ENCODE measurements around the gene ANKRD18B.
"Not testable (repeated sequence)": the region's sequence is repeated elsewhere in the genome, so short reads cannot be mapped to it uniquely, and the experiment has no call there.

ANKRD18B gene

GRCh38 chr9:33577786-33578185 is 53.7 kb downstream of the ANKRD18B start:
- H3K4me3 ChIP-seq (ENCODE audit: insufficient read depth, low read depth, low read length, poor library complexity, severe bottlenecking); H3K9me3 ChIP-seq (ENCODE audit: control insufficient read depth, low read length); DNase-seq; H3K4me1 ChIP-seq (ENCODE audit: control insufficient read depth, insufficient read depth, low read length, poor library complexity, severe bottlenecking); H3K27ac ChIP-seq (ENCODE audit: insufficient read depth, low read length, poor library complexity, severe bottlenecking); H3K36me3 ChIP-seq (ENCODE audit: control insufficient read depth, insufficient read depth, low read length); H3K27me3 ChIP-seq (replicated peaks; ENCODE audit: control insufficient read depth, insufficient read depth, low read length, poor library complexity, severe bottlenecking): not testable (repeated sequence)

GRCh38 chr9:33579996-33580395 is 55.9 kb downstream of the ANKRD18B start:
- not testable (repeated sequence) for H3K36me3 ChIP-seq (ENCODE audit: control insufficient read depth, insufficient read depth, low read length); H3K27me3 ChIP-seq (replicated peaks; ENCODE audit: control insufficient read depth, insufficient read depth, low read length, poor library complexity, severe bottlenecking); H3K9me3 ChIP-seq (ENCODE audit: control insufficient read depth, low read length); H3K4me1 ChIP-seq (ENCODE audit: control insufficient read depth, insufficient read depth, low read length, poor library complexity, severe bottlenecking); H3K27ac ChIP-seq (ENCODE audit: insufficient read depth, low read length, poor library complexity, severe bottlenecking); H3K4me3 ChIP-seq (ENCODE audit: insufficient read depth, low read depth, low read length, poor library complexity, severe bottlenecking); DNase-seq

GRCh38 chr9:33582686-33583085 is 58.6 kb downstream of the ANKRD18B start:
- H3K27me3 ChIP-seq (replicated peaks; ENCODE audit: control insufficient read depth, insufficient read depth, low read length, poor library complexity, severe bottlenecking); H3K9me3 ChIP-seq (ENCODE audit: control insufficient read depth, low read length); H3K4me3 ChIP-seq (ENCODE audit: insufficient read depth, low read depth, low read length, poor library complexity, severe bottlenecking); H3K4me1 ChIP-seq (ENCODE audit: control insufficient read depth, insufficient read depth, low read length, poor library complexity, severe bottlenecking); H3K36me3 ChIP-seq (ENCODE audit: control insufficient read depth, insufficient read depth, low read length); DNase-seq; H3K27ac ChIP-seq (ENCODE audit: insufficient read depth, low read length, poor library complexity, severe bottlenecking): not testable (repeated sequence)

- DNase-seq = not testable (repeated sequence)
Measured at GRCh38 chr9:33586128-33586527, 62.1 kb downstream of the ANKRD18B start.

GRCh38 chr9:33587799-33588198 is 63.7 kb downstream of the ANKRD18B start:
- not testable (repeated sequence) for H3K9me3 ChIP-seq (ENCODE audit: control insufficient read depth, low read length); H3K27ac ChIP-seq (ENCODE audit: insufficient read depth, low read length, poor library complexity, severe bottlenecking); H3K27me3 ChIP-seq (replicated peaks; ENCODE audit: control insufficient read depth, insufficient read depth, low read length, poor library complexity, severe bottlenecking); H3K4me3 ChIP-seq (ENCODE audit: insufficient read depth, low read depth, low read length, poor library complexity, severe bottlenecking); H3K4me1 ChIP-seq (ENCODE audit: control insufficient read depth, insufficient read depth, low read length, poor library complexity, severe bottlenecking); DNase-seq; H3K36me3 ChIP-seq (ENCODE audit: control insufficient read depth, insufficient read depth, low read length)

More at GRCh38 chr9:33586128-33586527, 62.1 kb downstream of the ANKRD18B start:
- H3K9me3 ChIP-seq (ENCODE audit: control insufficient read depth, low read length); H3K4me3 ChIP-seq (ENCODE audit: insufficient read depth, low read depth, low read length, poor library complexity, severe bottlenecking); H3K27ac ChIP-seq (ENCODE audit: insufficient read depth, low read length, poor library complexity, severe bottlenecking); H3K27me3 ChIP-seq (replicated peaks; ENCODE audit: control insufficient read depth, insufficient read depth, low read length, poor library complexity, severe bottlenecking); H3K4me1 ChIP-seq (ENCODE audit: control insufficient read depth, insufficient read depth, low read length, poor library complexity, severe bottlenecking); H3K36me3 ChIP-seq (ENCODE audit: control insufficient read depth, insufficient read depth, low read length): not testable (repeated sequence)

GRCh38 chr9:33588876-33589275 is 64.8 kb downstream of the ANKRD18B start:
- H3K27ac ChIP-seq (ENCODE audit: insufficient read depth, low read length, poor library complexity, severe bottlenecking); H3K9me3 ChIP-seq (ENCODE audit: control insufficient read depth, low read length); H3K4me1 ChIP-seq (ENCODE audit: control insufficient read depth, insufficient read depth, low read length, poor library complexity, severe bottlenecking); H3K36me3 ChIP-seq (ENCODE audit: control insufficient read depth, insufficient read depth, low read length); H3K4me3 ChIP-seq (ENCODE audit: insufficient read depth, low read depth, low read length, poor library complexity, severe bottlenecking); H3K27me3 ChIP-seq (replicated peaks; ENCODE audit: control insufficient read depth, insufficient read depth, low read length, poor library complexity, severe bottlenecking); DNase-seq: not testable (repeated sequence)

GRCh38 chr9:33590857-33591256 is 66.8 kb downstream of the ANKRD18B start:
- H3K27me3 ChIP-seq (replicated peaks; ENCODE audit: control insufficient read depth, insufficient read depth, low read length, poor library complexity, severe bottlenecking); H3K4me1 ChIP-seq (ENCODE audit: control insufficient read depth, insufficient read depth, low read length, poor library complexity, severe bottlenecking); H3K36me3 ChIP-seq (ENCODE audit: control insufficient read depth, insufficient read depth, low read length); H3K9me3 ChIP-seq (ENCODE audit: control insufficient read depth, low read length); H3K27ac ChIP-seq (ENCODE audit: insufficient read depth, low read length, poor library complexity, severe bottlenecking); DNase-seq; H3K4me3 ChIP-seq (ENCODE audit: insufficient read depth, low read depth, low read length, poor library complexity, severe bottlenecking): not testable (repeated sequence)

GRCh38 chr9:33596974-33597373 is 72.9 kb downstream of the ANKRD18B start:
- not testable (repeated sequence) for H3K27me3 ChIP-seq (replicated peaks; ENCODE audit: control insufficient read depth, insufficient read depth, low read length, poor library complexity, severe bottlenecking); H3K9me3 ChIP-seq (ENCODE audit: control insufficient read depth, low read length); H3K4me3 ChIP-seq (ENCODE audit: insufficient read depth, low read depth, low read length, poor library complexity, severe bottlenecking); DNase-seq; H3K27ac ChIP-seq (ENCODE audit: insufficient read depth, low read length, poor library complexity, severe bottlenecking); H3K4me1 ChIP-seq (ENCODE audit: control insufficient read depth, insufficient read depth, low read length, poor library complexity, severe bottlenecking); H3K36me3 ChIP-seq (ENCODE audit: control insufficient read depth, insufficient read depth, low read length)

GRCh38 chr9:33597386-33597785 is 73.3 kb downstream of the ANKRD18B start:
- H3K4me3 ChIP-seq (ENCODE audit: insufficient read depth, low read depth, low read length, poor library complexity, severe bottlenecking); H3K27me3 ChIP-seq (replicated peaks; ENCODE audit: control insufficient read depth, insufficient read depth, low read length, poor library complexity, severe bottlenecking); H3K36me3 ChIP-seq (ENCODE audit: control insufficient read depth, insufficient read depth, low read length); DNase-seq; H3K27ac ChIP-seq (ENCODE audit: insufficient read depth, low read length, poor library complexity, severe bottlenecking); H3K9me3 ChIP-seq (ENCODE audit: control insufficient read depth, low read length); H3K4me1 ChIP-seq (ENCODE audit: control insufficient read depth, insufficient read depth, low read length, poor library complexity, severe bottlenecking): not testable (repeated sequence)

GRCh38 chr9:33598796-33599379 is 74.8 kb downstream of the ANKRD18B start:
- not testable (repeated sequence) for H3K4me1 ChIP-seq (ENCODE audit: control insufficient read depth, insufficient read depth, low read length, poor library complexity, severe bottlenecking); DNase-seq; H3K4me3 ChIP-seq (ENCODE audit: insufficient read depth, low read depth, low read length, poor library complexity, severe bottlenecking); H3K27me3 ChIP-seq (replicated peaks; ENCODE audit: control insufficient read depth, insufficient read depth, low read length, poor library complexity, severe bottlenecking); H3K36me3 ChIP-seq (ENCODE audit: control insufficient read depth, insufficient read depth, low read length); H3K9me3 ChIP-seq (ENCODE audit: control insufficient read depth, low read length); H3K27ac ChIP-seq (ENCODE audit: insufficient read depth, low read length, poor library complexity, severe bottlenecking)

- not testable (repeated sequence) for H3K27me3 ChIP-seq (replicated peaks; ENCODE audit: control insufficient read depth, insufficient read depth, low read length, poor library complexity, severe bottlenecking); DNase-seq
Measured at GRCh38 chr9:33600911-33601310, 76.9 kb downstream of the ANKRD18B start.

More at GRCh38 chr9:33600911-33601310, 76.9 kb downstream of the ANKRD18B start:
- not testable (repeated sequence) for H3K9me3 ChIP-seq (ENCODE audit: control insufficient read depth, low read length); H3K36me3 ChIP-seq (ENCODE audit: control insufficient read depth, insufficient read depth, low read length); H3K27ac ChIP-seq (ENCODE audit: insufficient read depth, low read length, poor library complexity, severe bottlenecking); H3K4me1 ChIP-seq (ENCODE audit: control insufficient read depth, insufficient read depth, low read length, poor library complexity, severe bottlenecking); H3K4me3 ChIP-seq (ENCODE audit: insufficient read depth, low read depth, low read length, poor library complexity, severe bottlenecking)
